HG03066 (cell line): ENCODE results near the gene CDC20.

Experiments used
- ATAC-seq: cut with Tn5 transposase; IDR thresholded peaks from one replicate; pipeline ENCODE4 v1.9.1; 2021; ENCODE audit warnings: low read depth; ENCODE audit not compliant: unreplicated experiment

The CDC20 gene

DNA sequence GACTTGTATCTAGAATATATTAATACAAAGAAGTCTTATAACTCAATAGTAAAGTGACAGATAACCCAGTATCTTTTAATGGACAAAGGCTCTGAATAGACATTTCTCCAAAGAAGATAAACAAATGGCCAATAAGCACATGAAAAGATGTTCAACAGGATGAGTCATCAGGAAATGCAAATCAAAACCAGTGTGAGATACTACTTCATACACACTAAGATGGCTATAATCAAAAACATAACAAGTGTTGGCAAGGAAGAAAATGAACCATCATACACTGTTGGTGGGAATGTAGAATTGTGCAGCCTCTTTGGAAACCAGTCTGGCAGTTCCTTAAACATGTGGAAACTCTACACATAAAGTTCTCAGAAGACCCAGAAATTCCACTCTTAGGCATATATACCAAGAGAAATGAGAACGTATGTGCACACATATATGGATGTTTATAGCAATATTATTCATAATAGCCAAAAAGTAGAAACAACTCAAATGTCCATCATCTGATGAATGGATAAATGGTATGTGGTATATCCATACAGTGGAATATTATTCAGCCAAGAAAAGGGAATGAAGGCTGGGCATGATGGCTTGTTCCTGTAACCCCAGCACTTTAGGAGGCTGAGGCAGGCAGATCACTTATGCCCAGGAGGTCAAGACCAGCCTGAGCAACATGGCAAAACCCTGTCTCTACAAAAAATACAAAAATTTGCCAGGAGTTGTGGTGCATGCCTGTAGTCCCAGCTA is 31.1 kb upstream of the CDC20 start:
- no peak for ATAC-seq

DNA sequence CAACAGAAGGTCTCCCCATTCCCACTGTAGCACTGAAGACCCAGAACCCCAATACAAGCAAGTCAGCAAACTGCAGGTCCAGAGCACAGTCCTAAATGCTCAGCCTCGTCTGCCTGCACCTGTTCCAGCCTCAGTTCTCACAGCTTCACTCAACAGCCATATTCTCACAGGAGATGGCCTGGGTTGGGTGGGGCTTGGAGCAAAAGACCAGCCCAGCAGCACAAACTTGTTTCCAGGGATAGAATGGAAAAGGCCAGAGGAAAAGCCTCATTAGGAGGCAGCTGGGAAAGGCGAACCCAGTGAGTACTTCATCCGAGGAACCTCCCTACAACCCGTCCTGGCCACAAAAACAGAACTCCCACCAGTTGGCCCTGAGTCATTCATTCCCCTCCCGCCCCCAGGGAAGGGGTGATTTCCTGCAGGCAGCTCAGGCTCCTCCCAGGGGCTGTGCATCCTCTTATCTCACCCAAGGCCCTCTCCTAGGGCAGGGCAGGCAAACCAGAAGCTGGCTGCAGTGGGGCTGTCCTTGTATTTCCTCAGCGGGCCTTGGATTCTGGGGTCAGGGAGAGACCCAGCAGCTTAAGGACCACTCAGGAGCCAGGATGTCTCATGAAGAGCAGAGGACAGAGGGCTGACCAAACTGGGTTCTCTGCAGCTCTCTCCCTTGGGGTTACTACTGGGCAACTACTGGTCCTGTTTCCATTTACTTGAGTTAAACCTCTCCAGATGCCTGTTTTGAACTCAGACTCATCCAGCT is 28.6 kb upstream of the CDC20 start:
- ATAC-seq: no peak

DNA sequence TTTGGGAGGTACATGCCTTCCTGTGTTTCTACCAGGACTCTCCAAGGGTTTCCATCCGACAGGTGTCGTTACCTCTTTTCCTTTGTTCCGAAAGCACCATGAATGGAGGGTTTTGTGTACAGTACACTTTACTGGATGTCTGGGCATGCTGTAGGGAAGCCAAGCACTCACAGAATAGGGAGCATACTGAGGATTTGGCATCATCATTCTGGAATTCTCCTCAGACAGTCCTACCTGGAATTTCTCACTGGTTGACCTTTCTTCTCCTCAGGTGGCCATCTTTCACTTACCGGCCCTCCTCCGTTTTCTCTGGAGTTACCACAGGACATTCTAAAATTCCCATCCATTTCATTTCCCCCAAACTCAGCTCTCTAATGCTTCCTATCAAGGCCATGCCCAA is 27.1 kb upstream of the CDC20 start:
- ATAC-seq: no peak

DNA sequence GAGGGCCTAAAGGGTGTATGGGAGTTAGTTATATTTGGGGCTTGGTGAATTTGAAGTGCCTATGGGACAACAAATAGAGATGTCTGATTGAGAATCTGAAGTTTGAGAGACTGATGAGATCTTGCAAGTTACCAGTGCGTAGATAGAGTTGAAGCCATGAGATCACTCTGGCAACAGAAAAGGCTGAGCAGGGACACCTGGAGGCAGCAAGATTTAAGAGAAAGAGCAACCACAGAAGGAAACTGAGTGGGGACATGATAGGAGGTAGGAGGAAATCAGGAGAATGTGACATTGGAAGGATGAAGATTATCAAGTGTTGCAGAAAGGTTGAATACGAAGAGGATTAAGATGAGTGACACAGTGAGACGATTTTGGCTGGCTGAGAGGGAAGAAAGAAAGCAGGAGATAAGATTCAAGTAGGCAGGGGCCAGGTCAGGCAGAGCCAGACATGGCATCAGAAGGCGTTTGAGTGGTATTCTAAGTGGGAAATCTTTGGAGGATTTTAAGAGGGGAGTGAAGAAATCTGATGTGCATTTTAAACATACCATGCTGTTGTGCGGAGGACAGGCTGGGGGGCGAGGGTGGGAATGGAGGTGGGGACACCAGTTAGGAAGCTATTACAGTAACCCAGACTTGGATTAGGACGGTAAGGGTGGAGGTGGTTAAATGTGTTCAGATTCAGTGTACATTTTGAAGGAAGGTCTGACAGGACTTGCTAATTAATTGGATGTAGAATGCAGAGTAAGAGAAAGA is 24.2 kb upstream of the CDC20 start:
- ATAC-seq: no peak

DNA sequence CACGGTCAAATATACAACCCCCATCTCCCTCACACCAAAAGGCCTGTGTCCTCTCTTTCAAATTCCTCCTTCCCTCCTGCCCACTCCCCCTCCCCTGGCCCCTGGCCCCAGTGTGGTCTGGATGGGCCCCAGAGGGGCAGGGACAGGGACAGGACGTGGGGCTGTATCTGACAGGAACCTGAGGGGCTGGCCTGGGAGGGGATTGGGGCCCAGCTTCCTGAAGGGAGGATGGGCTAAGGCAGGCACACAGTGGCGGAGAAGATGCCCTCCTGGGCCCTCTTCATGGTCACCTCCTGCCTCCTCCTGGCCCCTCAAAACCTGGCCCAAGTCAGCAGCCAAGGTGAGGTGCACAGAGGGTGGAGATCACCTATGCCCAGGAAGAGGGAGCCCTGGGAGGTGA is 21.2 kb upstream of the CDC20 start, which contains the start of gene MPL:
Gene MPL, plus strand, starts transcription at position 231 of the 400 bp plus-strand sequence. Its CDS starts 31 bp downstream, at position 262.
- ATAC-seq: no peak

DNA sequence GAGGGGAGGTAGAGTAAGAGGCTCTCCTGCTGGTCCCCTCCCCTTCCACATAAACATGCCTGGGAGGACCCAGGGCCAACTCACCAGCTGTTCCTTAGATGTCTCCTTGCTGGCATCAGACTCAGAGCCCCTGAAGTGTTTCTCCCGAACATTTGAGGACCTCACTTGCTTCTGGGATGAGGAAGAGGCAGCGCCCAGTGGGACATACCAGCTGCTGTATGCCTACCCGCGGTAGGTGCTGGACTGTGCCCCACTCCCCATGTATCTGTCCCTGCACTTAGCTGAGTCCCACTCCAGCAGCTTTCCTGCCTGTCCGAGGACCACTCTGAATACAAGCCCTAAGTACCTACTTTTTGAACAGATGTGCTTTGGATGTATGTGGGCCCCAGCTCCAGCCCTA is 20.8 kb upstream of the CDC20 start:
- ATAC-seq: no peak

DNA sequence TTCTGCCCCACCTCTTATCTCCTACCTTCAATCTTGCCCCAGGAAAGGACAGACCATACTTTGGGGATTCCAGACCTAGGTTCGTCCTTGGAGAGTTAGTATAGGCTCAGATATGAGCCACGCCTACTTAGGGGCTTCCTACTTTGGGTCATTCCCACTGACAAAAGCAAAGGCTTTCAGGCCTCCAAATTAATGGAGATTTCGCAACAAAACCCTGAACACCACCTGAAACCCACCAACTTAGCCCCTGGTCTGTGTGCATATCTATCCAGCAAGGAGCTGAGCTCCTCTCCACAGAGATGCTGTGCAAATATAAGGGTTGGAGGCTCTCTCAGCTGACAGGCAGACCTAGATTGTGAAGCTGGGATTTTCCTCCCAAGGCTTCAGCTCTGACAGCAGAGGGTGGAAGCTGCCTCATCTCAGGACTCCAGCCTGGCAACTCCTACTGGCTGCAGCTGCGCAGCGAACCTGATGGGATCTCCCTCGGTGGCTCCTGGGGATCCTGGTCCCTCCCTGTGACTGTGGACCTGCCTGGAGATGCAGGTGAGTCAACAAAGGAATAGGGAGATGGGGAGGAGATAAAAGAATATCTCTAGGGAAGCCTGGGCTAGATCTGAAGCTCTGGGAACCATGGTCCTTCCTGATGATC is 19.1 kb upstream of the CDC20 start:
- no peak for ATAC-seq

DNA sequence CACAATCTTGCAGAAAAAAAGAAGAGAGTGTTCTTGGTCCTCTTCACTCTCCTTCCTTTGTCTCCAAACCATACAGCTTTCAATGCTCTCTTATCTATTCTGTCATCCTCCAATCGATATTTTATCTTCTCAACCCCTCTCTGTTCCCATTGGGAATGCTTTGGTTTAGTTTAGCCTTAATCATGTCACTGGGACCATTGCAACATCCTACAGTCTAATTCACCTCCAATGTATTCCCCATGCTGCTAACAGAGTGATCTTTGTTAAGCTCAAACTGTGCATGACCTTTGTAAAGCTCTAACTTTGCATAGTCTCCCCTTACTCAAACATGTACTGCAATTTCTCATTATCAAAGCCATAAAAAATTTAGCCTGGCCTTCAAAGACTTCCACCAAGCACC is 18.2 kb upstream of the CDC20 start:
- ATAC-seq: no peak

DNA sequence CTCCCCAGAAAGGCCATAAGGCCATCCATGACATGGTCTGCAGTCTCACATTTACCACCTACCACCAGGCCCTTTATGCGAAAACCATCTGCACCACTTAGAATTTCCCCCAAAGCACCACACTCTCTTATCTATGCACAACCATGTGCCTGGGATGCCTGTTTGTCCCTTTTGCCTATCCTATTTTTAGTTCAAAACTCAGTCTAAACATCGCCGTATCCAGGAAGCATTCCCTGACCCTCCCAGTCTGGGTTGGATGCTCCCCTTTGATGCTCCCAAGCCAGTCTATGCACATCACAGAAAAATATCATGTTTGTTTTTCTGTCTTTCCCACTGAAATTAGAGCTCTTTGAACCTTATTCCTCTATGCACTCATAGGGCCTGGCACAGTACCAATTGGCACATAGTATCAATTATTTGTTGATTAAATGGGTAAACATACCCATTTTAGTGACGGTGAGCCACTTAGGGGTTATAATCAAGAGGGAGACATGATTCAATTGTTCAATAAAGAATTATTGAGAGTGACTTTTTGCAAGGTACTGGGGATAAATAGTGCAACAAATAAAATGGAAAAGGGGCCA is 14.4 kb upstream of the CDC20 start:
- ATAC-seq: no peak

DNA sequence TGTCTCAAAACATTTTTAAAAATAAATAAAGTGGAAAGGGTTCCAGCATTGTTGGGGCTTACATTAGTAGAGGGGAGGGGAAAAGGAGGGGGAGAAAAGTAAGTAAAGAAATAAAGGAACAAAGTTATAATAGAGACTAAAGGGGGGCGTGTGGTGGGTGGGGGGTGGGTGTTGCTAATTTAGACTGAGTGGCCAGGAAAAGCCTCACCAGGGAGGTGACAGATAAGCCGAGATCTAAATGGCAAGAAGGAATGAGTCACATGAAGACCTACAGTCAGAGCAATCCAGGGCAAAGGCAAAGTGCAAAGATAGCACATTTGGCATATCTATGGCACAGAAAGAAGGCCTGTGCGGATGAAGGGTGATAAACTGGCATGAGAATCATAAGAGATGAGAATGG is 13.7 kb upstream of the CDC20 start:
- no peak for ATAC-seq

DNA sequence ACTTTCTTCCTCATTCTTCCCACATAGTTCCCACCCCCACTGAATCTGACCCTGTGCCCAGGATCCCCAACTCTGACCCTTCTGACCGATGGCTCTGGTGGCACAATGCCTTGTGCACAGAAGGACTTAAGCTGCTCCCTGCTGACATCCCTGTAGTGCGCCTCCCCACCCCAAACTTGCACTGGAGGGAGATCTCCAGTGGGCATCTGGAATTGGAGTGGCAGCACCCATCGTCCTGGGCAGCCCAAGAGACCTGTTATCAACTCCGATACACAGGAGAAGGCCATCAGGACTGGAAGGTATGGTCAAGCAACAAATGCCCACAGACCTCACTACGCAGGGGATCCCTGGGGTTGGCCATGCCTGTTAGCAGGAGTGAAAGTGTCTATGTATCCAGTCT is 12.1 kb upstream of the CDC20 start:
- no peak for ATAC-seq

DNA sequence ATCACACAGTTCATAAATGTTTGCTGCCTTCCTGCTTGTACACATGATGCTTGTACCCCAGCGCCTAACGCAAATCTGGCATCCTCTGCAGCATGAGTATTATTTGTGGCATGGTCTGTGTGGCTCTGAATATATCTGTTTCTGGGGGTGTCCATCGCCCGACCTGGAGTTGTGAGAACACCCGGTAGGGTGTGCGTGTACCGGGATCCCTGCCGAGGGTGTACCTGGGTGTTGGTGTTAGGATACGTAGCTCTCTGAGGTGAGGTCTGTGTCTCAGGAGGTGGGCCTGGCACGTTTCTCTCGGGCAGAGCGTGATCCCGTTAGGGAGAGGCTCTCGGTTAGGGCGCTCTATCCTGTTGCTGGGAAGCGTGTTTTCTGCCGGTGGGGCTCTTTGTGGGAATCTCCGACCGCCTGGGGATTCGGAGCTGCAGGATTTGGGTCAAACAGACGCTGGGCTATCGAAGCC is 10.4 kb upstream of the CDC20 start:
- no peak for ATAC-seq

DNA sequence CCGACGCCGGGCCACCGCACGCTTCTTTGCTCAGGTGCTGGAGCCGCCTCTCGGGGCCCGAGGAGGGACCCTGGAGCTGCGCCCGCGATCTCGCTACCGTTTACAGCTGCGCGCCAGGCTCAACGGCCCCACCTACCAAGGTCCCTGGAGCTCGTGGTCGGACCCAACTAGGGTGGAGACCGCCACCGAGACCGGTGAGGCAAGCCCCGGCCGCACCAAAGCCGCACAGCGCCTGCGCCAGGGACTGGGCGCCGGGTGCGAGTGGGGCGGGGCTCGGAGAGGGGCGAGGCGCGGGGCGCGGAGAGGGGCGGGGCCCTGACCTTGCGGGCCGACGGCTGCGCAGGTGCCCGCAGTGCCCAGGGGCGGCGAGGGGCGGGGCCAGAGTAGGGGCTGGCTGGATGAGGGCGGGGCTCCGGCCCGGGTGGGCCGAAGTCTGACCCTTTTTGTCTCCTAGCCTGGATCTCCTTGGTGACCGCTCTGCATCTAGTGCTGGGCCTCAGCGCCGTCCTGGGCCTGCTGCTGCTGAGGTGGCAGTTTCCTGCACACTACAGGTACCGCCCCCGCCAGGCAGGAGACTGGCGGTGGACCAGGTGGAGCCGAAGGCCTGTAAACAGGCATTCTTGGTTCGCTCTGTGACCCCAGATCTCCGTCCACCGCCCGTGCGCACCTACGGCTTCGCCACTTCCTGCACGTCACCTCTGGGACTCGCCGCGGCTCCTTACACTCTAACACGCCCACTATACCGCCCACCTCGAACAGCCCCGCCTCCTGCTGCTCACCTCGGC is 9.8 kb upstream of the CDC20 start:
- ATAC-seq: peak; percentile 90

DNA sequence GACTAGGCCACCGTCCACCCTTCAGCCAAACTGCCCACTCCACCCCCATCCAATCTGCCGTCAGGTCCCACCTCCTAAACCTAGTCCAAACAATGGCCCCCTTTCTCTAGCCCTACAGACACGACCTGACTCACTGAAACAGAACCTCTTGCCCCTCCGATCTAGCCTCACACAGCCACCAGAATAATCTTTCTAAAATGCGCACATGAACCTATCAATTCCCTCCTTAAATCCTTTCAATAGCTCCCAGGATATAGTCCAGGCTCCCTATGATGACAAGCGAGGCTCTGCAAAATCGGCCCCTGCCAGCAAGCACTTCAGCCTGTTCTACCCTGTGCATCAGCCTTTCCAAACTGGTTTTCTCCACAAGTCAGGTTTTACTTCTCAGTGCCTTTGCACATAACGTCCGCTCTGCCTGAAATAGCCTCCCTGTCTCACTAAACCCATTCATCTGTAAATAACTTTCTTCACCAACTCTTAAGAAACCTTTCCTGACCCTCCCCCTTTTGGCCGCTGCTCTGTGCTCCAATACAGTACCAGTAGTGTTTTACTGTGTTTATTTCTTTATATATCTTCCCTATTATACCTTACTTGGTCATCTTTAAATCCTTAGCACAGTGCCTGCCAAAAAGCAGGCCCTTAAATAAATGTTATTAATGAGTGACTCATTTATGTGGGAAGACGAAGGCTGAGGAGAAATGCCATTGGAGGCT is 9.0 kb upstream of the CDC20 start:
- ATAC-seq: no peak

DNA sequence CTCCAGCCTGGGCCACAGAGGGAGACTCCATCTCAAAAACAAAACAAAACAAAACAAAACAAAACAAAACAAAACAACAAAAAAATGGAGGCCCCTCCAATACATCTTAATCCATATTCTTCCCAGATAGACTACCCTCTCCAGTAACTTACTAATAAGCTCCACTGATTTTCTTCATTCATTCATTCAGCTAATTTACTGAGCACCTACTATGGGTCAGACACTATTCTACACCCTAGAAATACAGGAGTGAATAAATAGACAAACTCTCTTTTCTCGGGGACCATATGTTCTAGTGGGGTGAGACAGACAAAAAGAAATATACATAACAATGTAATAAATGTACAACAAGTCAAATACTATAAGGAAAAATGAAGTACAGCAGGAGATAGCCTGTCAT is 7.8 kb upstream of the CDC20 start:
- no peak for ATAC-seq

DNA sequence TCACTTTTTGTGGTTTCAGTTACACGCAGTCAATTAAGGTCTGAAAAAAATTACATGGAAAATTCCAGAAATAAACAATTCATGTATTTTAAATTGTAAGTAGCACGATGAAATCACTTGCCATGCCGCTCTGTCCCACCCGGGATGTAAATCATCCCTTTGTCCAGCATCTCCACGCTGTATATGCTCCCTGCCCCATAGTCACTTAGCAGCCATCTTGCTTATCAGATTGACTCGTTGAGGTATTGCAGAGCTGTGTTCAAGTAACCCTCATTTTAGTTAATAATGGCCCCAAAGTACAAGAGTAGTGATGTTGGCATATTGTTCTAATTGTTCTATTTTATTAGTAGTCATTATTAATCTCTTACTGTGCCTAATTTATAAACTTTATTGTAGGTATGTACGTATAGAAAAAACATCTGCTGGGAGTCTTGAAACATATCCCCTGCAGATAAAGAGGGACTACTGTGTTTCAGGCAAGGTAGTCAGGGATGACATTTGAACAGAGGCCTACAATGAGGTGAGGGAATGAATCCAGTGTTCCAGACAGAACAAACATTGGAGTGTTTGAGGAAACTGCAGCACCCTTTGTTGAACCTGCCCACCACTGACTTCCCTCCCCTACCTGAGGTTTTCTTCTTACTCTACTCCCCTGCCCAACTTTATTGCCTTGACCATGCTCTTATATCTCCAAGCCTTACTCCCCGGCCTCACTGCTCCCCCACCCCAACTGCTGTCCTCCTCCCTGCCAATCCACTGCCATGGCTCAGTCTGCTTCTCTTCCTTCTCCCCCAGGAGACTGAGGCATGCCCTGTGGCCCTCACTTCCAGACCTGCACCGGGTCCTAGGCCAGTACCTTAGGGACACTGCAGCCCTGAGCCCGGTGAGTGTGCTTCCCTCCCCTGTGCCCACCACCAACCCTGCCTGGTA is 7.1 kb upstream of the CDC20 start:
- ATAC-seq: no peak

DNA sequence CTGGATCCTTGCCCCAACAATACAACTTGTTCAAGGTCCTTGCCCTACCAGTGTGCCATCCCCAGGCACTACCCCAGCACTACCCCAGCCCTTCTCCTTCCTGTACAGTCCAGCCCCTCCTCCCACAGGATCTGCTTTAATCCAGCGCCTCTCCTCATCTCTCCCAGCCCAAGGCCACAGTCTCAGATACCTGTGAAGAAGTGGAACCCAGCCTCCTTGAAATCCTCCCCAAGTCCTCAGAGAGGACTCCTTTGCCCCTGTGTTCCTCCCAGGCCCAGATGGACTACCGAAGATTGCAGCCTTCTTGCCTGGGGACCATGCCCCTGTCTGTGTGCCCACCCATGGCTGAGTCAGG is 6.5 kb upstream of the CDC20 start:
- no peak for ATAC-seq

DNA sequence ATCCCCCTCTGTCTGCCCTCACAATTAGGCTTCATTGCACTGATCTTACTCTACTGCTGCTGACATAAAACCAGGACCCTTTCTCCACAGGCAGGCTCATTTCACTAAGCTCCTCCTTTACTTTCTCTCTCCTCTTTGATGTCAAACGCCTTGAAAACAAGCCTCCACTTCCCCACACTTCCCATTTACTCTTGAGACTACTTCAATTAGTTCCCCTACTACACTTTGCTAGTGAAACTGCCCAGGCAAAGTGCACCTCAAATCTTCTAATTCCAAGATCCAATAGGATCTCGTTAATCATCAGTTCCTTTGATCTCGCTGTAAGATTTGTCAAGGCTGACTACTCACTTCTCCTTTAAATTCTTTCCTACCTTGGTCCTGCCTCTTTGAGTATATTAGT is 5.9 kb upstream of the CDC20 start:
- ATAC-seq: no peak
